ENCODE data around the gene RAP1GAP2.

GRCh38 chr17:3040882-3041281 is 244.6 kb downstream of the RAP1GAP2 start:
- no peak for TF ChIP-seq TAF1 (IDR thresholded peaks at IDR 0.05; ENCODE audit: low read depth, low read length)
- no peak for TF ChIP-seq POLR2AphosphoS5 (IDR thresholded peaks at IDR 0.05; ENCODE audit: low read depth, low read length)
- no peak for TF ChIP-seq POLR2A (IDR thresholded peaks at IDR 0.05; ENCODE audit: low read depth, low read length)
